ENCODE data around the gene ANP32A. TPM values are rescaled to one million over a fixed set of nuclear protein-coding genes. Genes with fewer than 3 reads are reported as not detected.

ANP32A gene
- total and polyA plus RNA-seq, 5 donors from 2014 or later, result 71.4 to 104 (median 89.4) TPM

DNA sequence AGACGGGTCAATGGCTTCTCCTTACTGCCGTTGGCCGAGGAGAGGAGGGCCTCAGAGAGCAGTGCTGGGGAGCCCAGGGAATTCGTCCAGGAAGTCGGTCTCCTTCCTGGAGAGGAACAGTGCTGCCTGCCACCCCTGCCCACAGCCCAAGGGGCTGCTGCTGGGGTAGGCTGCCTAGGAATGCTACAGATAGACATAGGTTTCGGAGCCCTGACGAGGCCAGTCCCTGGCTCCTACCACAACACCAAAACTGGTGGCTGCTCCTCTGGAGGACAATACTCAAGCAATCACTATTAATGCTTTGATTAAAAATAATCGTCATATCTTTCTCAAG, 30.5 kb downstream of the ANP32A start:
- H3K27ac Mint-ChIP-seq, result peak overlapping the region in 2 of 3 donors; percentile 90 to 95
- H3K4me1 ChIP-seq (ENCODE audit: control insufficient read depth, insufficient read depth, low read length, poor library complexity, severe bottlenecking), result peaks cover 48% of the 10 kb centered on the region

DNA sequence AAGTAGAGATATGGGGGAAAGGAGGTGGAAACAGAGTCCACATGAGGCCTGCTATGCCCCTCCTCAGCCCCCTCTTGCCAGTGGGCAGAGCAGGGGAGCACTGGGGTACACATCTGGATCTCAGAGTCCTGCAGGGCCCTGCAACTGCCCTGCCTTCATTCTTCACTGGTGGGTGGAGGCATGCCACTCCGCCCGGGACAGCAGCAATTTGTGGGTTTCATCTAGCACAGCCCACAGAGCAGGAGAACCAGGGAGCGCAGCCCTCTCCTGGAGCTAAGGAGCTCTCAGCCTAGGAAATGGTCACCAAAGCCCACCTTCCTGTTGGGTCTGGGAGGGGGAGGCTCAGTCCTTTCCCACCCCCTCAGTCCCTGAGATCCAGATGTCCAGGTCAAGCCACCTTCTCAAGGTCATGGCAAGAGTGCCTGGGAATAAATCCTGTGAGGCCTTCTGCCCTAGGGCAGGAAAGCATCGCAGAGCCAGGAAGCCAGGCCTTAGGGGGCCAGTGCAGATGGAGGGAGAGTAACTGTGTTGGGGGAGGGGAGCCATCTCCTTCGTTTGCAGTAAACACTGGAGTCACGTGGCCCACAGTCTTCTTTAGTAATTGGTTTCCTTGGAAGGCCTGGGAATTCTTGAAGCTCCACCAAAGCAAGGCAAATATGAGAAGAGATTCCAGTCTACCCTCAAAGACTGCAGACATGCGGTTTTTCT, 31.0 kb downstream of the ANP32A start:
- peaks cover 12% of the 10 kb centered on the region for H3K36me3 Mint-ChIP-seq
- peaks cover 42% of the 10 kb centered on the region for H3K4me1 ChIP-seq (ENCODE audit: control insufficient read depth, insufficient read depth, low read length, poor library complexity, severe bottlenecking)
- H3K9me3 Mint-ChIP-seq, result peaks cover 0 to 1% (median 0%) of the 10 kb centered on the region in 7 donors
- peaks cover 12 to 74% (median 37%) of the 10 kb centered on the region in 4 donors for H3K4me1 Mint-ChIP-seq
- no peaks in the 10 kb centered on the region for H3K9me3 ChIP-seq (ENCODE audit: control insufficient read depth in 2 of 2, low read length in 2 of 2)
- peaks cover 39% of the 10 kb centered on the region for H3K36me3 ChIP-seq (ENCODE audit: control insufficient read depth, insufficient read depth, low read length)
- H3K27ac Mint-ChIP-seq, result peak overlapping the region; percentile 57 to 90 (median 79)
- no peak overlapping the region for H3K4me3 Mint-ChIP-seq
- no peak overlapping the region for H3K4me3 ChIP-seq (ENCODE audit: low read depth, low read length)
- DNase-seq (no peak), ATAC-seq (ENCODE audit: low read depth in 2 of 2) (no peak)
- no peak overlapping the region for H3K27ac ChIP-seq (ENCODE audit: insufficient read depth, low read length, poor library complexity, severe bottlenecking)
- no peaks in the 10 kb centered on the region for H3K27me3 Mint-ChIP-seq
- no peaks in the 10 kb centered on the region for H3K27me3 ChIP-seq (ENCODE audit: control insufficient read depth, insufficient read depth, low read length)

More for the DNA sequence above, 30.5 kb downstream of the ANP32A start:
- Mint-ChIP-seq H3K9me3 (peaks cover 0 to 1% (median 0%) of the 10 kb centered on the region in 7 donors), H3K36me3 (peaks cover 12% of the 10 kb centered on the region), H3K4me3 (no peak overlapping the region), H3K27me3 (no peaks in the 10 kb centered on the region), H3K4me1 (peaks cover 17 to 80% (median 42%) of the 10 kb centered on the region in 4 donors)
- H3K9me3 ChIP-seq (ENCODE audit: control insufficient read depth in 2 of 2, low read length in 2 of 2), result no peaks in the 10 kb centered on the region
- H3K4me3 ChIP-seq (ENCODE audit: low read depth, low read length), result no peak overlapping the region
- no peaks in the 10 kb centered on the region for H3K27me3 ChIP-seq (ENCODE audit: control insufficient read depth, insufficient read depth, low read length)
- DNase-seq (no peak), ATAC-seq (ENCODE audit: low read depth in 2 of 2) (no peak)
- no peak overlapping the region for H3K27ac ChIP-seq (ENCODE audit: insufficient read depth, low read length, poor library complexity, severe bottlenecking)
- peaks cover 35% of the 10 kb centered on the region for H3K36me3 ChIP-seq (ENCODE audit: control insufficient read depth, insufficient read depth, low read length)

DNA sequence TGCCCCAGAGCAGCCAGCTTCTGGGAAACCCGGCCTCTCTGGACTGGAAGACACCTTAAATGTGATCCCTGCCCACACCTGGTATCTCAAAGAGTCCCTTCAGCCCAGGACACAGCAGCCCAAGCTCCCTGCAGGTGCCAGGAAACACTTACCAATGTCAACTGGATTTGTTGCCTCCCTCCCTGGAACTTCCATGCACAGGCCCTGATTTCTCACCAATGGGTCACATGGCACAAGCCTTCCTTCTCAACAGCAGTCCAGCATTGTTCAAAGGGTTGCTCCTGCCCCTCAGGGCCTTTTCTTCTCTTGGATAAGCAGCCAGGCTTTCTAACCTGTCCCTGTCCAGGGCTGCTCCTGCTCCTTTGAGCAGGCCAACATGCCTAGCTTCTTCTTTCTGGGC, 31.6 kb downstream of the ANP32A start:
- peaks cover 42% of the 10 kb centered on the region for H3K36me3 ChIP-seq (ENCODE audit: control insufficient read depth, insufficient read depth, low read length)

DNA sequence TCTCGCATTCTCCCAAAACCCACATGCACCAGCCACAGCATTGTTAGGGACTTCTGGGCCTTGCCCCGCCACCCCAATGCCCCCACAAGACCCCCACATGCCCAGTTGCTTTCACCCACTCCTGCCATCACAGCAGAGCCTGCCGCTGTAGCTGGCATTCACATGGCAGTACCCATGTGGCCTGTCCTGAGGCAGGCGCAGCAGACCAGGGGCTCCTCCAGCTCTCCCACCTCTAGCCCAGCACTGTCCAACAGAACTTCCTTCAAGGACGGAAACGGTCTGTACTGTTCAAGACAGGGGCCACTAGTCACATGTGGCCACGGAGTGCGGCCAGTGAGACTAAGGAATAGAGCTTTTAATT, 32.5 kb downstream of the ANP32A start:
- peak overlapping the region in 2 of 3 donors; percentile 25 to 64 for H3K27ac Mint-ChIP-seq
- DNase-seq, result no peak

More for the DNA sequence above, 31.6 kb downstream of the ANP32A start:
- no peak overlapping the region for H3K4me3 ChIP-seq (ENCODE audit: low read depth, low read length)
- no peaks in the 10 kb centered on the region for H3K27me3 Mint-ChIP-seq
- H3K36me3 Mint-ChIP-seq, result peaks cover 12% of the 10 kb centered on the region
- H3K27me3 ChIP-seq (ENCODE audit: control insufficient read depth, insufficient read depth, low read length), result no peaks in the 10 kb centered on the region
- peaks cover 0 to 1% (median 0%) of the 10 kb centered on the region in 7 donors for H3K9me3 Mint-ChIP-seq
- H3K9me3 ChIP-seq (ENCODE audit: control insufficient read depth in 2 of 2, low read length in 2 of 2), result no peaks in the 10 kb centered on the region
- no peak overlapping the region for H3K27ac ChIP-seq (ENCODE audit: insufficient read depth, low read length, poor library complexity, severe bottlenecking)
- peaks cover 12 to 68% (median 31%) of the 10 kb centered on the region in 4 donors for H3K4me1 Mint-ChIP-seq
- ATAC-seq (ENCODE audit: low read depth in 2 of 2) (no peak), DNase-seq (no peak)
- H3K4me3 Mint-ChIP-seq, result no peak overlapping the region
- peak overlapping the region; percentile 53 to 80 (median 79) for H3K27ac Mint-ChIP-seq
- peaks cover 37% of the 10 kb centered on the region for H3K4me1 ChIP-seq (ENCODE audit: control insufficient read depth, insufficient read depth, low read length, poor library complexity, severe bottlenecking)

DNA sequence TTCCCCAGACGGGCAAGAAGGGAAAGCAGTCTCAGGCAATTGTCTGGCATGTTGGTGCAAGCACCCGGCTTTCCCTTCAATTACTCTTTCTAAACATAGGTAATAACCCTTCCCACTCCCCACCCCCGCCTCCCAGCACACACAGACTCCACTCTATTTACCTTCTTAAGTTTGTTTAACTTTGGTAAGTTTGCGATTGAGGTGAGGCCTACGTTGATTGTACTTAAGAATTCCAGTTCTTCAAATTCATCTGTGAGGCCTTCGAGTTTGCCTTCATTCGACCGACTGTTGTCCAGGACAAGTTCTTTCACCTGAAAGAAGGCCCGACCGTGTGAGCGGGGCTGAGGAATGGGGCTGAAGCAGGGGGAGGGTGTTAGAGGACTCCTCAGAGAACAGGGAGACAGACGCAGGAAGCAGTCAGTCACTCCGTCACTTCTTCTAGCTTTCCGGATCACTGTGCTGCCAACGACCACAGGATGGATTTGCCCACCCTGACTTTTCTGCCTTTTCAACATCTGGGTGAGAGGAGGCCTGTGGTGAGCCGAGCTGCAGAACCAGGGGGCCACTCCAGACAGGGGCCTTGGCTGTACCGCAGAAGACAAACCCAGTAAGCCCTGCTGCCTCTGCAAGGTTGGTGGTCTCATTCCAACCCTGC, 33.0 kb downstream of the ANP32A start:
- no peak overlapping the region for H3K4me3 Mint-ChIP-seq
- ATAC-seq (ENCODE audit: low read depth in 2 of 2) (no peak), DNase-seq (no peak)
- Histone ChIP-seq H3K36me3 (ENCODE audit: control insufficient read depth, insufficient read depth, low read length) (peaks cover 42% of the 10 kb centered on the region), H3K4me1 (ENCODE audit: control insufficient read depth, insufficient read depth, low read length, poor library complexity, severe bottlenecking) (peaks cover 31% of the 10 kb centered on the region), H3K4me3 (ENCODE audit: low read depth, low read length) (no peak overlapping the region), H3K9me3 (ENCODE audit: control insufficient read depth in 2 of 2, low read length in 2 of 2) (no peaks in the 10 kb centered on the region), H3K27ac (ENCODE audit: insufficient read depth, low read length, poor library complexity, severe bottlenecking) (peak overlapping the region; percentile 8), H3K27me3 (ENCODE audit: control insufficient read depth, insufficient read depth, low read length) (no peaks in the 10 kb centered on the region)
- peak overlapping the region in 1 of 3 donors; percentile 64 for H3K27ac Mint-ChIP-seq
- H3K36me3 Mint-ChIP-seq, result peaks cover 23% of the 10 kb centered on the region
- H3K4me1 Mint-ChIP-seq, result peaks cover 5 to 65% (median 32%) of the 10 kb centered on the region in 4 donors
- H3K9me3 Mint-ChIP-seq, result peaks cover 0 to 1% (median 0%) of the 10 kb centered on the region in 7 donors
- no peaks in the 10 kb centered on the region for H3K27me3 Mint-ChIP-seq

More for the DNA sequence above, 32.5 kb downstream of the ANP32A start:
- Mint-ChIP-seq H3K27me3 (no peaks in the 10 kb centered on the region), H3K9me3 (peaks cover 0 to 1% (median 0%) of the 10 kb centered on the region in 7 donors), H3K4me1 (peaks cover 10 to 65% (median 32%) of the 10 kb centered on the region in 4 donors), H3K36me3 (peaks cover 18% of the 10 kb centered on the region), H3K4me3 (no peak overlapping the region)
- no peaks in the 10 kb centered on the region for H3K9me3 ChIP-seq (ENCODE audit: control insufficient read depth in 2 of 2, low read length in 2 of 2)
- peaks cover 30% of the 10 kb centered on the region for H3K4me1 ChIP-seq (ENCODE audit: control insufficient read depth, insufficient read depth, low read length, poor library complexity, severe bottlenecking)
- H3K27ac ChIP-seq (ENCODE audit: insufficient read depth, low read length, poor library complexity, severe bottlenecking), result peak overlapping the region; percentile 8
- ATAC-seq (ENCODE audit: low read depth in 2 of 2), result no peak
- no peak overlapping the region for H3K4me3 ChIP-seq (ENCODE audit: low read depth, low read length)
- H3K36me3 ChIP-seq (ENCODE audit: control insufficient read depth, insufficient read depth, low read length), result peaks cover 38% of the 10 kb centered on the region
- H3K27me3 ChIP-seq (ENCODE audit: control insufficient read depth, insufficient read depth, low read length), result no peaks in the 10 kb centered on the region

DNA sequence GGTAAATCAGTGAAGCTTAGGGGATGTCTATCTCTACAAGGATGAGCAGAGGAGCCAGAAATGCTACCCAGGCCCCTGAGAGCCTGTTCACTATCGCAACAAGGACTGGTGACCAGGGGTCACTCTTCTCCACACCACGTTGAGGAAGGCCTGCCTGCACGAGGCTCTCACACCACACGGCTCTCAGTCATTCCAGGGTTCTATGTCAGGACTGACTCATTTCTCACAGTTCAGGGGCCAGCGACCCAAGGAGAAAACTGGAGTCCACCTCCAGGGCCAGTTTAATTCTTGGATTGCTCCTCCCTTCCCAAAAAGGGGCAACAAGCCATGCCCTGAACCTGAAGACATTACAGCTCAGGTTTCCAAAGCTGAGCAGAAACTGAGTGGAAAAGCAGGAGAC, 33.9 kb downstream of the ANP32A start:
- Mint-ChIP-seq H3K4me1 (peaks cover 12 to 65% (median 32%) of the 10 kb centered on the region in 4 donors), H3K9me3 (peaks cover 0 to 1% (median 0%) of the 10 kb centered on the region in 7 donors), H3K36me3 (peaks cover 28% of the 10 kb centered on the region), H3K27ac (peak overlapping the region in 2 of 3 donors; percentile 20 to 31), H3K27me3 (no peaks in the 10 kb centered on the region), H3K4me3 (no peak overlapping the region)
- DNase-seq (no peak), ATAC-seq (ENCODE audit: low read depth in 2 of 2) (no peak)
- H3K27ac ChIP-seq (ENCODE audit: insufficient read depth, low read length, poor library complexity, severe bottlenecking), result no peak overlapping the region
- H3K27me3 ChIP-seq (ENCODE audit: control insufficient read depth, insufficient read depth, low read length), result no peaks in the 10 kb centered on the region
- H3K9me3 ChIP-seq (ENCODE audit: control insufficient read depth in 2 of 2, low read length in 2 of 2), result no peaks in the 10 kb centered on the region
- H3K36me3 ChIP-seq (ENCODE audit: control insufficient read depth, insufficient read depth, low read length), result peaks cover 50% of the 10 kb centered on the region
- peaks cover 32% of the 10 kb centered on the region for H3K4me1 ChIP-seq (ENCODE audit: control insufficient read depth, insufficient read depth, low read length, poor library complexity, severe bottlenecking)
- H3K4me3 ChIP-seq (ENCODE audit: low read depth, low read length), result no peak overlapping the region

DNA sequence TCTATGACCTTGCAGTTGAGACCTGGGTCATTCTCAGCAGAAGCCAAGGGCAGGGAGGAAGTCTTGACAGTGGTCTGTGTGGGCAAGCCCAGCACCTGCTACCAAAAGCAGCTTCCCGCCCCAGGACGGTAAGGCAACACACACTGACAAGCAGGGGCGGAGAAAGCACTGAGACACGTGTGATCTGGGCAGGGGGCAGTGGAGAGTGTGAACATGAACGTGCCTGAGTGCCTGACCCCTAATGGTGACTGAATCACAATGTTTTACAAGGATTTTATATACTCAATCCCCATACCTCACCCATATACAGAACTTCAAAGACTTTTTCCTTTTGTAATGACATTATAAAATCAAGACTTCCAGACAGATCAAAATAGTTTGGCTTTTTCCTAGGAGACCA, 35.2 kb downstream of the ANP32A start:
- peak overlapping the region in 2 of 3 donors; percentile 31 to 45 for H3K27ac Mint-ChIP-seq
- H3K36me3 Mint-ChIP-seq, result peaks cover 30% of the 10 kb centered on the region
- H3K4me3 Mint-ChIP-seq, result no peak overlapping the region
- DNase-seq, result no peak
- Histone ChIP-seq H3K4me3 (ENCODE audit: low read depth, low read length) (no peak overlapping the region), H3K9me3 (ENCODE audit: control insufficient read depth in 2 of 2, low read length in 2 of 2) (no peaks in the 10 kb centered on the region), H3K36me3 (ENCODE audit: control insufficient read depth, insufficient read depth, low read length) (peaks cover 56% of the 10 kb centered on the region), H3K27ac (ENCODE audit: insufficient read depth, low read length, poor library complexity, severe bottlenecking) (no peak overlapping the region), H3K27me3 (ENCODE audit: control insufficient read depth, insufficient read depth, low read length) (no peaks in the 10 kb centered on the region), H3K4me1 (ENCODE audit: control insufficient read depth, insufficient read depth, low read length, poor library complexity, severe bottlenecking) (peaks cover 26% of the 10 kb centered on the region)
- H3K4me1 Mint-ChIP-seq, result peaks cover 7 to 54% (median 27%) of the 10 kb centered on the region in 4 donors
- H3K27me3 Mint-ChIP-seq, result no peaks in the 10 kb centered on the region
- H3K9me3 Mint-ChIP-seq, result no peaks in the 10 kb centered on the region
- ATAC-seq (ENCODE audit: low read depth in 2 of 2), result no peak
